Glutamatergic neuron (in vitro differentiated cells): ENCODE data around the gene GTPBP4. TPM values are rescaled to one million over a fixed set of nuclear protein-coding genes. Genes with fewer than 3 reads are reported as not detected.
"Not testable (repeated sequence)": the region's sequence is repeated elsewhere in the genome, so short reads cannot be mapped to it uniquely, and the experiment has no call there.

ENCODE experiments used
- DNase-seq: peaks from one replicate; pipeline ENCODE4 v3.0.0; 2022
- H3K27ac Mint-ChIP-seq: one replicate; pipeline ENCODE4 v1.8.0; 2020; ENCODE audit warnings: mild to moderate bottlenecking, mixed read lengths, inconsistent platforms; ENCODE audit not compliant: unreplicated experiment
- H3K27me3 Mint-ChIP-seq: one replicate; pipeline ENCODE4 v1.8.0; 2020; ENCODE audit warnings: mild to moderate bottlenecking, moderate library complexity, mixed read lengths, inconsistent platforms; ENCODE audit not compliant: unreplicated experiment
- H3K36me3 Mint-ChIP-seq: one replicate; pipeline ENCODE4 v1.8.0; 2020; ENCODE audit warnings: mild to moderate bottlenecking, mixed read lengths, inconsistent platforms; ENCODE audit not compliant: unreplicated experiment
- H3K4me1 Mint-ChIP-seq: one replicate; pipeline ENCODE4 v1.8.0; 2020; ENCODE audit warnings: mild to moderate bottlenecking, low read depth, mixed read lengths, inconsistent platforms; ENCODE audit not compliant: unreplicated experiment
- H3K4me3 Mint-ChIP-seq: one replicate; pipeline ENCODE4 v1.8.0; 2020; ENCODE audit warnings: mild to moderate bottlenecking, mixed read lengths, inconsistent platforms; ENCODE audit not compliant: unreplicated experiment
- H3K9me3 Mint-ChIP-seq: one replicate; pipeline ENCODE4 v1.8.0; 2020; ENCODE audit warnings: mild to moderate bottlenecking, moderate library complexity, mixed read lengths, inconsistent platforms; ENCODE audit not compliant: unreplicated experiment
- CTCF ChIP-seq: fragments of 200-600 bp; sonication (generic); IDR thresholded peaks from one replicate; pipeline ENCODE4 v1.5.0; 2021; ENCODE audit not compliant: partially characterized antibody, unreplicated experiment
- total RNA-seq: library from RNA; stranded (reverse); fragmentation: NEBNext Ultra II Directional; extraction: Animal tissue kit (Norgen Biotek cat#: 25700); gene quantifications from one replicate; pipeline ENCODE4 v1.2.1, GENCODE V29; 2021; ENCODE audit not compliant: unreplicated experiment

GTPBP4 gene
- total RNA-seq, 1 donor from 2014 or later: 45.4 TPM

GRCh38 chr10:1061930-1062774, 73.9 kb downstream of the GTPBP4 start:
- DNase-seq: no peak
- Mint-ChIP-seq H3K27ac (no peak overlapping the region), H3K4me1 (peaks cover 53% of the 10 kb centered on the region), H3K36me3 (no peaks in the 10 kb centered on the region), H3K9me3 (peaks cover 7% of the 10 kb centered on the region), H3K27me3 (peaks cover 2% of the 10 kb centered on the region), H3K4me3 (no peak overlapping the region)
- TF ChIP-seq CTCF: no peak

- peaks cover 7% of the 10 kb centered on the region for H3K9me3 Mint-ChIP-seq
- TF ChIP-seq CTCF: no peak
- H3K4me1 Mint-ChIP-seq: peaks cover 42% of the 10 kb centered on the region
- peaks cover 2% of the 10 kb centered on the region for H3K27me3 Mint-ChIP-seq
- peak overlapping the region; percentile 76 for H3K4me3 Mint-ChIP-seq
- no peaks in the 10 kb centered on the region for H3K36me3 Mint-ChIP-seq
- no peak for DNase-seq
- peak overlapping the region; percentile 93 for H3K27ac Mint-ChIP-seq
These were observed 75.1 kb downstream of the GTPBP4 start for GRCh38 chr10:1063232-1063865.

GRCh38 chr10:1064964-1065247, 76.7 kb downstream of the GTPBP4 start:
- H3K4me3 Mint-ChIP-seq: no peak overlapping the region
- no peak for TF ChIP-seq CTCF
- H3K4me1 Mint-ChIP-seq: peaks cover 42% of the 10 kb centered on the region
- H3K27ac Mint-ChIP-seq: peak overlapping the region; percentile 93
- no peaks in the 10 kb centered on the region for H3K36me3 Mint-ChIP-seq
- no peak for DNase-seq
- H3K9me3 Mint-ChIP-seq: peaks cover 7% of the 10 kb centered on the region
- peaks cover 2% of the 10 kb centered on the region for H3K27me3 Mint-ChIP-seq

GRCh38 chr10:1066734-1067133, 78.5 kb downstream of the GTPBP4 start:
- DNase-seq, H3K27ac Mint-ChIP-seq, H3K9me3 Mint-ChIP-seq, H3K4me3 Mint-ChIP-seq, H3K27me3 Mint-ChIP-seq, H3K36me3 Mint-ChIP-seq: not testable (repeated sequence)
- H3K4me1 Mint-ChIP-seq: peaks cover 38% of the 10 kb centered on the region

GRCh38 chr10:1068380-1069361, 80.4 kb downstream of the GTPBP4 start:
- DNase-seq: no peak
- no peak for TF ChIP-seq CTCF
- H3K4me1 Mint-ChIP-seq: peaks cover 26% of the 10 kb centered on the region
- H3K36me3 Mint-ChIP-seq: no peaks in the 10 kb centered on the region
- H3K4me3 Mint-ChIP-seq: no peak overlapping the region
- H3K27me3 Mint-ChIP-seq: no peaks in the 10 kb centered on the region
- no peak overlapping the region for H3K27ac Mint-ChIP-seq
- H3K9me3 Mint-ChIP-seq: peaks cover 6% of the 10 kb centered on the region

Other genes with a start within 250 kb of the GTPBP4 start
- 65.6 TPM for gene LARP4B, start 56.7 kb upstream of the GTPBP4 start, total RNA-seq
- gene IDI2, start 37.4 kb downstream of the GTPBP4 start, total RNA-seq: not detected
- 103 TPM for gene IDI1, start 60.7 kb downstream of the GTPBP4 start, total RNA-seq
- 27.8 TPM for gene WDR37, start 68.0 kb downstream of the GTPBP4 start, total RNA-seq